OCI-LY3 (cell line): Measurements from ENCODE around the gene HDAC4.

ENCODE experiments used
- H2AFZ ChIP-seq: fragments of 200-600, 300-600 bp; shearing (Covaris generic); 2 replicates; pipeline ENCODE4 v1.6.0; 2014; ENCODE audit warnings: antibody characterized with exemption, low read depth, low read length
- H3K27ac ChIP-seq: fragments of 200-600, 300-600 bp; sonication (generic); 2 replicates; pipeline ENCODE4 v1.5.1; 2014; ENCODE audit warnings: mild to moderate bottlenecking, low read length, moderate library complexity, mixed read lengths
- H3K27me3 ChIP-seq: fragments of 200-600, 300-600 bp; sonication (generic); 2 replicates; pipeline ENCODE4 v1.6.1; 2014; ENCODE audit warnings: low read depth, low read length, mixed read lengths
- H3K36me3 ChIP-seq: fragments of 200-600, 300-600 bp; sonication (generic); replicated peaks from 2 replicates; pipeline ENCODE3; 2014; ENCODE audit warnings: low read depth, low read length, mixed read lengths
- H3K4me1 ChIP-seq: fragments of 300-600, 200-600 bp; sonication (generic); 2 replicates; pipeline ENCODE4 v1.6.1; 2014; ENCODE audit warnings: low read length, mixed read lengths
- H3K4me2 ChIP-seq: fragments of 200-600, 300-600 bp; sonication (generic); 2 replicates; pipeline ENCODE4 v1.6.1; 2014; ENCODE audit warnings: low read length, mixed read lengths
- H3K4me3 ChIP-seq: fragments of 300-600, 200-600 bp; sonication (generic); 2 replicates; pipeline ENCODE4 v1.5.1; 2014; ENCODE audit warnings: antibody characterized with exemption, mild to moderate bottlenecking, low read length, moderate library complexity
- H3K79me2 ChIP-seq: fragments of 300-600, 200-600 bp; shearing (Covaris generic); 2 replicates; pipeline ENCODE4 v1.6.1; 2014; ENCODE audit warnings: mild to moderate bottlenecking, low read length, mixed read lengths
- H3K9ac ChIP-seq: fragments of 300-600, 200-600 bp; shearing (Covaris generic); 2 replicates; pipeline ENCODE4 v1.6.0; 2014; ENCODE audit warnings: mild to moderate bottlenecking, low read length, moderate library complexity
- H3K9me3 ChIP-seq: fragments of 200-600, 300-600 bp; shearing (Covaris generic); 2 replicates; pipeline ENCODE4 v1.6.1; 2014; ENCODE audit warnings: low read length, mixed read lengths; ENCODE audit not compliant: insufficient read depth
- H4K20me1 ChIP-seq: fragments of 200-600, 300-600 bp; sonication (generic); 2 replicates; pipeline ENCODE4 v1.6.1; 2016; ENCODE audit warnings: low read length, mixed read lengths; ENCODE audit not compliant: insufficient read depth
- CTCF ChIP-seq: fragments of 200-600, 300-600 bp; sonication (generic); IDR thresholded peaks from 2 replicates; pipeline ENCODE4 v1.5.1; 2014; ENCODE audit warnings: antibody characterized with exemption, low read length, low read depth
- EZH2phosphoT487 ChIP-seq: fragments of 200-600 bp; shearing (Covaris generic); IDR thresholded peaks from 2 replicates; pipeline ENCODE4 v1.6.1; 2018; ENCODE audit warnings: antibody characterized with exemption, mixed run types, low read depth

The HDAC4 gene

GRCh38 chr2:239155806-239156480 lies 244.9 kb downstream of the HDAC4 start:
- Histone ChIP-seq H3K9ac (no peak overlapping the region), H3K9me3 (no peaks in the 10 kb centered on the region), H2AFZ (no peak overlapping the region), H3K27ac (no peak overlapping the region), H3K79me2 (no peaks in the 10 kb centered on the region), H3K4me2 (no peak overlapping the region), H4K20me1 (no peaks in the 10 kb centered on the region), H3K4me1 (peaks cover 9% of the 10 kb centered on the region), H3K4me3 (no peak overlapping the region), H3K36me3 (no peaks in the 10 kb centered on the region), H3K27me3 (no peaks in the 10 kb centered on the region)
- no peak for TF ChIP-seq CTCF
- TF ChIP-seq EZH2phosphoT487, result no peak

- Histone ChIP-seq H4K20me1 (no peaks in the 10 kb centered on the region), H3K79me2 (no peaks in the 10 kb centered on the region), H3K9me3 (no peaks in the 10 kb centered on the region), H3K27ac (no peak overlapping the region), H3K4me3 (no peak overlapping the region), H2AFZ (no peak overlapping the region), H3K36me3 (no peaks in the 10 kb centered on the region), H3K4me2 (no peak overlapping the region), H3K27me3 (no peaks in the 10 kb centered on the region), H3K4me1 (peaks cover 9% of the 10 kb centered on the region), H3K9ac (no peak overlapping the region)
- no peak for TF ChIP-seq EZH2phosphoT487
- no peak for TF ChIP-seq CTCF
Observed at GRCh38 chr2:239154971-239155805, 245.6 kb downstream of the HDAC4 start.

- Histone ChIP-seq H3K27ac (no peak overlapping the region), H3K27me3 (no peaks in the 10 kb centered on the region), H3K4me3 (no peak overlapping the region), H3K79me2 (no peaks in the 10 kb centered on the region), H4K20me1 (no peaks in the 10 kb centered on the region), H2AFZ (no peak overlapping the region), H3K9ac (no peak overlapping the region), H3K4me1 (peaks cover 9% of the 10 kb centered on the region), H3K36me3 (no peaks in the 10 kb centered on the region), H3K4me2 (no peak overlapping the region), H3K9me3 (no peaks in the 10 kb centered on the region)
- TF ChIP-seq EZH2phosphoT487 (no peak), CTCF (no peak)
Observed at GRCh38 chr2:239153806-239154591, 246.8 kb downstream of the HDAC4 start.

GRCh38 chr2:239152916-239153305 lies 247.9 kb downstream of the HDAC4 start:
- H3K4me1 ChIP-seq, result peaks cover 7% of the 10 kb centered on the region
- H3K27ac ChIP-seq, result no peak overlapping the region
- no peak overlapping the region for H3K4me2 ChIP-seq
- H3K27me3 ChIP-seq, result no peaks in the 10 kb centered on the region
- H2AFZ ChIP-seq, result no peak overlapping the region
- H3K9ac ChIP-seq, result no peak overlapping the region
- no peaks in the 10 kb centered on the region for H4K20me1 ChIP-seq
- TF ChIP-seq CTCF, result no peak
- TF ChIP-seq EZH2phosphoT487, result no peak
- no peaks in the 10 kb centered on the region for H3K9me3 ChIP-seq
- H3K4me3 ChIP-seq, result no peak overlapping the region
- H3K79me2 ChIP-seq, result no peaks in the 10 kb centered on the region
- H3K36me3 ChIP-seq, result no peaks in the 10 kb centered on the region
